Measurements from ENCODE around the gene FN1. TPM values are rescaled to one million over a fixed set of nuclear protein-coding genes. Genes with fewer than 3 reads are reported as not detected.
"Not testable (repeated sequence)": the region's sequence is repeated elsewhere in the genome, so short reads cannot be mapped to it uniquely, and the experiment has no call there.

FN1 gene
- total RNA-seq, 1 experiment from 2014 or later: 3,000 TPM

DNA sequence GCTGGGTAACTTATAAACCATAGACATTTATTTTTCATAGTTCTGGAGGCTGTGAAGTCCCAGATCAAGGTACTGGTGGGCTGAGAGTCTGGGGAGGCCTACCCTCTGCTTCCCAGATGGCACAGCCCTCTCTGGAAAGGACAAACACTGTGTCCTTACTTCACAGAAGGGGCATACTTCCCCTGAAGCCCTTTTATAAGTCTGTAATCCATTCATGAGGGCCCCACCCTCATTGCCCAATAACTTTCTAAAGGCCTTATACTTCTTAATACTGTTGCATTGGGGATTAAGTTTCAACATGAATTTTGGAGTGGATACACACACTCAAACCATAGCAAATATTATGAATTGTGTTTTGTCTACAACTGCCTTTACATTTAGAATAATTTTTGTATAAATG, 88.0 kb downstream of the FN1 start:
- DNase-seq (ENCODE audit: low read depth): no peak

- no peak for DNase-seq (ENCODE audit: low read depth)
Observed at GRCh38 chr2:215338883-215339679, 96.8 kb downstream of the FN1 start.

DNA sequence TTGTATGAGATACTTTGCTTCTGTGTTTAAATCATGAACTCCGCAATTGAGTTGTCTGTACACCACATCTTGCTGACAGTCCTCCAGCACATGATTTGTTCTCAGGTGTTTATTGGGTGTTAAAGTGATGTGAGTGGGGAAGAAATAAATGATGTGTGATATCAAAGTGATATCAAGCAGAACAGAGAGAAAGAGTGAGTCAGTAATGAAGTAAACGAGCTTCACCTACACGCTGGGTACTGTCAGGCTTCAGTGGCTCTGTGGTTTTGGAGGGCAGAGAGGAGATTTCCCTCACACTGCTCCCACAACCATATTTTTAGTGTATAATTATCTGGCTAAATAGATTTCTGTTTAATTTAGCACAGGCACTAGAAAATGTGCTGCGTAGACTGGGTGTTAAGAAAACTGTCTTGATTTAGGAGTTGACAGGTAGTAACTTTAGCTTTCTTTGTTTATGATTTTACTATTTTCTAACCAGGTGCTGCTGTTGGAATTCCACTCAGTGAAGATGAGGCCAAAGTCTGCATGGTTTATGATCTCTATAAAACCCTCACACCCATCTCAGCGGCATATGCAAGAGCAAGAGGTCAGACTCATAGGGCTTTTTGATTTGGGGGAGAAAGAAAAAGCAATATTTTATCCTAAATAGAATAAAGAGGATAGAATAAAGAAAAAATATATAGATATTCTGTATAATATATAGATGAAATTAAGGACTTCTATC, 102.8 kb downstream of the FN1 start:
- DNase-seq (ENCODE audit: low read depth): no peak

DNA sequence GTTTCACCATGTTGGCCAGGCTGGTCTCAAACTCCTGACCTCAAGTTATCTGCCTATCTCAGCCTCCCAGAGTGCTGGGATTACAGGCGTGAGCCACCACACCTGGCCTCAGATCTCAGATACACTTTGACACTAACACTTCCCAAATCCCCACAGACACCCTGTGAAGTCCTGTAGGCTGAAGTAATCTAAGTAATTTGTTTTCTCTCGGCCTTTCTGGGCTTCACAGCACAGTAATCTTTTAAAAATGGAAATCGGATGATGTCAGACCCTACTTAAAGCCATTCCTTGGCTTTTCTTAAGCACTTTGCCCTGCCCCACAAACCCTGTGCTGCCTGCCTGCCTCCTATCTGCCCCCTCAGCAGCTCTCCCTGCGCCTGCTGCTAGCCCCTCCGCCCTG, 107.8 kb downstream of the FN1 start:
- DNase-seq (ENCODE audit: low read depth): no peak

- DNase-seq (ENCODE audit: low read depth): no peak
Observed at GRCh38 chr2:215324811-215325210, 111.1 kb downstream of the FN1 start.

DNA sequence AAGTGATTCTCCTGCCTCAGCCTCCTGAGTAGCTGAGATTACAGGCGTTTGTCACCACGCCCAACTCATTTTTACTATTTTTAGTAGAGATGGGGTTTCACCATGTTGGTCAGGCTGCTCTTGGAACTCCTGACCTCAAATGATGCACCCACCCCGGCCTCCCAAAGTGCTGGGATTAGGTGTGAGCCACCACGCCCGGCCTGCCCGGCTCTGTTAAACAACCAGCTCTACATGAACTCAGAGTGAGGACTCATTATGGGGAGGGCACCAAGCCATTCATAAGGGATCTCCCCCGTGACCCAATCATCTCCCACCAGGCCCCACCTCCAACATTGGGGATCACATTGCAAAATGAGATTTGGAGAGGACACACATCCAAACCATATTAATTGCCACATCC, 115.2 kb downstream of the FN1 start:
- DNase-seq (ENCODE audit: low read depth): no peak

DNA sequence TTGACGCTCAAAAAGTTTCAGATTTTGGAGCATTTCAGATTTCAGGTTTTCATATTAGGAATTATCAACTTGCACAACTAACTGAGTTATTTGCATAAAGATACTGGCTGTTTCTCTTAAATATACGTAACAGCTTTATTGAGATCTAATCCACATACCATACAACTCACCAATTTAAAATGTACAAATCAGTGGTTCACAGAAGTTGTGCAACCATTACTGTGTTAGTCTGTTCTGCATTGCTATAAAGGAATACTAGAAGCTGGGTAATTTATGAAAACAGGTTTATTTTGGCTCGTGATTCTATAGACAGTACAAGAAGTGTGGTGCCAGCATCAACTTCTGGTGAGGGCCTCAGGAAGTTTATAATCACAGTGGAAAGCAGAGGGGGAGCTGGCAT, 115.8 kb downstream of the FN1 start:
- no peak for DNase-seq (ENCODE audit: low read depth)

DNA sequence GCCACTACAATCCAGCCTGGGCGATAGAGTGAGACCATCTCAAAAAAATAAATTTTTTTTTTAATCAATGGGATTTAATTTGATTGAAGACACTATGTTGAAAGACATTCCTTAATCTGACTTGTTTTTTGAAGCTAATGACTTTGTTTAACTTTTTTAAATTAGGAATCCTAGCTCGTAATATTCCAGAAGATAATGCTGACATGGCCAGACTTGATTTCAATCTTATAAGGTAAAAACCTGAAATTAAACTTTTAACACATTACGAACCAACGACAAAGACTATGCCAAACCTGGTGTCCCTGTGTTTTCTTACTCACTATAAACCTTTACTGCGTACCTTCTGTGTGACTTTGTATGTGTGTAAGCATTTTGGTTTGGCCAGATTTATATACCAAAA, 116.4 kb downstream of the FN1 start:
- DNase-seq (ENCODE audit: low read depth): no peak

DNA sequence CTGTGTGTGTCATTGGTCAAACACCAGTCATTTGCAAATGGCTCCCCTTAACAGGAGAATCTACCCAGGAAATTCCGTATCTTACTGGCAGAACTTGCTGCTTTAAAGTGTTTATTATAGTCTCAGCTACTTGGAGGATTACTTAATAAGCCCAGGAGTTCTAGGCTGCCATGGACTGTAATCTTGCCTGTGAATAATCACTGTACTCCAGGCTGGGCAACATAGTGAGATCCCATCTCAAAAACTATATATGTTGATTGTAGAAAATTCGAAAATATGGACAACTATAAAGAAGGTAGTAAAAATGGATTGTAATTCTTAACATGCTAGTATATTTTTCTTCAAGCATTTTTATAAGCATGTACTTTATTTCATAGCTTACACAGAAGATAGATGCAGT, 119.5 kb downstream of the FN1 start:
- DNase-seq (ENCODE audit: low read depth): no peak

GRCh38 chr2:215315301-215315700, 120.6 kb downstream of the FN1 start:
- no peak for DNase-seq (ENCODE audit: low read depth)

DNA sequence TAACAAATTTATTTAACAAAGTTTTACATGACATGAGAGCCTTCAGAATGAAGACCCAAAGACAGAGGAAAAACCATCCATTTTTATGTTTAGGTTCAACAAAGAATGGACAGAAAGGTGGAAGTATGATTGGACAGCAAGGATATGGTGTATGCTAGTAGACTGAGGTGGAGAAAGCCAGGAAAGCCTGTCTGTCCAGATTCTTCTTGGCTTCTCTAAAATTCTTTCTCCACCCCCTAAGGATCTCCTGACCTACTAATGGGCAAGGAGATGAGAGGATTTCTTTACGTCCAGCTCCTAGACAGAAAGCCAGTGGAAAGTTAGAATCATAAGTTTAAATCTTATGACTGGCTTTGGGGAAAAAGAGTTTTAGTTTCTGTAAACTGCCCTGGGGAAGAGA, 121.0 kb downstream of the FN1 start:
- no peak for DNase-seq (ENCODE audit: low read depth)

DNA sequence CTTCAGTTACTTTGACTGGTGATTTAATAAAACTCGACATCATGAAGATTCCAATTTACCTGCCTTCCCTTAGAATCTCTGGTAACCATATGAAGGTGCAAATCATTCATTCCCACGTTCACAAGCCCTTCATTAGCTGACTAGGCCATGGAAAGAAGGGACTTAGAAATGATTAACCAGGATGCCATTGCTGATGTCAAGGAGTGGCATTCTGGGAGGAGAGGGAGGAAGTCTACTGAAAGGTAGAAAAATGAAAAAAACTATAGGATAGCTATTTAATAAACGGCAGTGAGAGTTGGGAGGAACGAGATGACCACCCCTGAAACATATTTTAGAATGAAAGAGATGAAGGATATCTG, 122.6 kb downstream of the FN1 start:
- no peak for DNase-seq (ENCODE audit: low read depth)

GRCh38 chr2:215311625-215312396, 124.1 kb downstream of the FN1 start, which contains the start of gene ATIC:
ATIC (plus strand) TSS chr2:215312059; CDS start chr2:215312143, 84 bp downstream.
- peak; percentile 90 for DNase-seq (ENCODE audit: low read depth)

- not testable (repeated sequence) for DNase-seq (ENCODE audit: low read depth)
Observed at GRCh38 chr2:215311259-215311624, 124.6 kb downstream of the FN1 start.

Other genes starting within 250 kb of the FN1 start
- gene ATIC, start 124.0 kb downstream of the FN1 start, total RNA-seq (2014; rRNA removed): 23.4 and 26.7 TPM in 2 replicates